Activated naive CD8-positive, alpha-beta T cell treated with anti-CD3 and anti-CD28 coated beads for 36 hours (primary cell): ENCODE results near the gene ZNF552. TPM values are rescaled to one million over a fixed set of nuclear protein-coding genes. Genes with fewer than 3 reads are reported as not detected.
"Not testable (repeated sequence)": the region's sequence is repeated elsewhere in the genome, so short reads cannot be mapped to it uniquely, and the experiment has no call there.

Experiments used
- DNase-seq: peaks from one replicate; pipeline ENCODE4 v3.0.0; 2021
- H3K27ac Mint-ChIP-seq: one replicate; pipeline ENCODE4 v1.8.0; 2022; ENCODE audit warnings: mild to moderate bottlenecking, moderate library complexity, mixed read lengths
- H3K27me3 Mint-ChIP-seq: one replicate; pipeline ENCODE4 v1.8.0; 2022; ENCODE audit warnings: mild to moderate bottlenecking, mixed read lengths
- H3K36me3 Mint-ChIP-seq: one replicate; pipeline ENCODE4 v1.8.0; 2021; ENCODE audit warnings: mild to moderate bottlenecking, mixed read lengths
- H3K4me1 Mint-ChIP-seq: one replicate; pipeline ENCODE4 v1.8.0; 2021; ENCODE audit warnings: mixed read lengths
- H3K4me3 Mint-ChIP-seq: one replicate; pipeline ENCODE4 v1.8.0; 2022; ENCODE audit warnings: mild to moderate bottlenecking, moderate library complexity, mixed read lengths
- H3K9me3 Mint-ChIP-seq: one replicate; pipeline ENCODE4 v1.8.0; 2022; ENCODE audit warnings: mixed read lengths
- total RNA-seq, 2 experiments: library from RNA; stranded (reverse); gene quantifications; one replicate each; pipeline ENCODE4 v1.2.3, GENCODE V29; 2021

ZNF552 gene
- total RNA-seq, 2 experiments from 2014 or later: 6.6 to 7.7 TPM

DNA sequence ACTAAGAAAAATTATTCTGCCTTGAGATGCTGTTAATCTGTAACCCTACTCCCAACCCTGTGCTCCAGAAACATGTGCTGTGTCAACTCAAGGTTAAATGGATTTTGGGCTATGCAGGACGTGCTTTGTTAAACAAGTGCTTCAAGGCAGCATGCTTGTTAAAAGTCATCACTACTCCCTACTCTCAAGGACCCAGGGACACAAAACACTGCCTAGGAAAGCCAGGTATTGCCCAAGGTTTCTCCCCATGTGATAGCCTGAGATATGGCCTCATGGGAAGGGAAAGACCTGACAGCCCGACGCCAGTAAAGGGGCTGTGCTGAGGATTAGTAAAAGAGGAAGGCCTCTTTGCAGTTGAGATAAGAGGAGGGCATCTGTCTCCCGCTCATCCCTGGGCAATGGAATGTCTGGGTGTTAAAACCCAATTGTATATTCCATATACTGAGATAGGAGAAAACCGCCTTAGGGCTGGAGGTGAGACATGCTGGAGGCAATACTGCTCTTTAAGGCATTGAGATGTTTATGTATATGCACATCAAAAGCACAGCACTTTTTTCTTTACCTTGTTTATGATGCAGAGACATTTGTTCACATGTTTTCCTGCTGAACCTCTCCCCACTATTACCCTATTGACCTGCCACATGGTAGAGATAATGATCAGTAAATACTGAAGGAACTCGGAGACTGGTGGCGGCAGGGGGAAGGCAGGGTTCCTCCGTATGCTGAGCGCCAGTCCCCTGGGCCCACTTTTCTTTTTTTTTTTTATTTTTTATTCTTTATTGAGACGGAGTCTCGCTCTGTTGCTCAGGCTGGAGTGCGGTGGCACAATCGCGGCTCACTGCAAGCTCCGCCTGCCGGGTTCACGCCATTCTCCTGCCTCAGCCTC lies 4.1 kb downstream of the ZNF552 start:
- not testable (repeated sequence) for H3K9me3 Mint-ChIP-seq, H3K27ac Mint-ChIP-seq, H3K4me3 Mint-ChIP-seq, DNase-seq, H3K27me3 Mint-ChIP-seq
- peaks cover 54% of the 10 kb centered on the region for H3K36me3 Mint-ChIP-seq
- H3K4me1 Mint-ChIP-seq: peaks cover 38% of the 10 kb centered on the region

DNA sequence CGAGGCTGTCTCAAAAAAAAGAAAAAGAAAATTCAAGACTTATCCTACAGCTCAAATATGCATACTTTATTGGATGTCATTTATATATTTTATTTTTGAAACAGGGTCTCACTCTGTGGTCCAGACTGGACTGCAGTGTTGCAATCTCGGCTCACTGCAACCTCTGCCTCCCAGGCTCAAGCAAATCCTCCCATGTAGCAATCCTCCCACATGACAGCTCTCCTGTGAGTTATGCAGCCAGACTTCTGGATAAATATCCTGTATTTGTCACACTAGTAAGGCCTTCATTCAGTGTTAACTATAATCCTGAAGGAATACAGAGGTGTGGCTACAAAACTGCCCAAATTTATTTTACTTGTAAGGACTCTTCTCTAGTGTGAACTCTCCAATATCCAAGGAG lies 7.2 kb downstream of the ZNF552 start:
- Mint-ChIP-seq H3K4me1 (peaks cover 41% of the 10 kb centered on the region), H3K4me3 (no peak overlapping the region), H3K9me3 (no peaks in the 10 kb centered on the region), H3K36me3 (peaks cover 59% of the 10 kb centered on the region), H3K27me3 (no peaks in the 10 kb centered on the region), H3K27ac (no peak overlapping the region)
- DNase-seq: no peak

DNA sequence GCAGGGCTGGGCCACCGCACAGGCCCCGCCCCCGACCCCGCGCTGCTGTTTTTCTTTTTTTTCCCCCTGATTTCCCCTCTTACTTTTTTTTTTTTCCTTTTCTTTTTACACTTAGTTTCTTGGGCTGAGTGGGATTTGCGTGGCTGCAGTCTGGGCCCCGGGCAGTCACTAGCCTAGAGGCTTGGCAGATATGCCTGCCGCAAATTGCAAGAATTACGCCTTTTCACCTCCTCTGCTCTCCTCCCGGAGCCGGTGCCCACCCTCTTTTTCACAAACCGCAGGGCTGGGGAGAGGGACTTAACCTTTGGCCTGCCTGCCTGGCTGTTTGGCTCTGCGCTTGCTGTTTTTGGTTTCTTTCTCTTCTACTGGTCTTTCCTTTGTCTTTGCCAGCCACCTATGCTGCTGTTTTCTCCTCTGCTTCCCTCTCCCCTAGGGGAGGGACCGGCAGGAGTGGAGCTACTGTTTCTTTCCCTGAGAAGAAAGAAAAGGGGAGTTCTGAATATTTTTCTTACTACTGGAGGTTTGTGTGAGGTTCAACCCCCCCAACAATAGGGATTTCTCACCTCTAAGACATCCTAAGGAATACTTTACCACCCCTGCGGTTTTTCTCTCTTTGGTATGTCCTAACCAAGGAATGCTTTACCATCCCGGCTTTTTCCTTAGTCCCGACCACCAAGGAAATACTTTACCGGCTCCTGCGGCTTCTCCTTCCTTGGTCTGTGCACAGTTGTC lies 11.0 kb downstream of the ZNF552 start:
- H3K36me3 Mint-ChIP-seq: peaks cover 43% of the 10 kb centered on the region
- H3K4me3 Mint-ChIP-seq: peak overlapping the region; percentile 77
- H3K9me3 Mint-ChIP-seq: no peaks in the 10 kb centered on the region
- peaks cover 42% of the 10 kb centered on the region for H3K4me1 Mint-ChIP-seq
- H3K27ac Mint-ChIP-seq: peak overlapping the region; percentile 64
- DNase-seq: peak; percentile 25
- H3K27me3 Mint-ChIP-seq: no peaks in the 10 kb centered on the region

DNA sequence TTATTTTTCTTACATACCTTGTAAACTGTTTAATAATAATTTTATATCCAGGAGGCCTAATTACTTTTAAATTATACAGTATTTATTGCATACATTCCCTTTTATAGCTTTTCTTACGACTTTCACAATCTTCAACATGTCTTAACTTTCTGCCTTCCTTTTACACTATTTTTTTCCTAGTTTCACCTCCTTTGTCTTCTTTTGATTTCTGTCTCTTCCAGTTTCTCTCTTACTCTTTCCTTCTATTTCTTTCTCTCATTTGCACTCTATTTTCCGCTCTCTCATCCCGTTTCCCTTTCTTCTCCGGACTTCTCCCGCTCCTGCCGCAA lies 11.5 kb downstream of the ZNF552 start:
- no peaks in the 10 kb centered on the region for H3K9me3 Mint-ChIP-seq
- no peaks in the 10 kb centered on the region for H3K27me3 Mint-ChIP-seq
- peak overlapping the region; percentile 64 for H3K27ac Mint-ChIP-seq

DNA sequence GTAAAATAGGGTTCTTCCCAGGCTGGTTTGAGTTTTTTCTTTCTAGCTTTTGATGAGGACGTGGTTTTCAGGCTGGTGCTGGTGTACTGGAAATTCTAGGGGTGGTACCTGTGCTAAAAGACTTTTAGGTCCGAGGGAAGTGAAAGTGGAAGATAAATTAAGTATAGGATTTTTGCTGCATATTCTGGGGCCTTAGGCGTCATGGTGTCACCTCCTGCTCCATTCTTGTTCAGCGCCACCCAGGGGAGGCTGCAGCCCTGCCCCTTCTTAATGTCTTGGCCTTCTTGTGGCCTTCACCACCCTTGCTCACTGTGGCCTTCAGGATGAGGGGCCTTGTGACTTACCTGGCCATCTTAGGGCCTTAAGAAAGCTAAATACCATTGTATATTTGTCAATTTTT lies 12.4 kb downstream of the ZNF552 start:
- Mint-ChIP-seq H3K36me3 (peaks cover 34% of the 10 kb centered on the region), H3K27me3 (no peaks in the 10 kb centered on the region), H3K4me1 (peaks cover 35% of the 10 kb centered on the region), H3K4me3 (no peak overlapping the region), H3K27ac (peak overlapping the region; percentile 9), H3K9me3 (no peaks in the 10 kb centered on the region)
- DNase-seq: no peak

More for the DNA sequence above, 11.5 kb downstream of the ZNF552 start:
- Mint-ChIP-seq H3K4me1 (peaks cover 38% of the 10 kb centered on the region), H3K36me3 (peaks cover 39% of the 10 kb centered on the region), H3K4me3 (peak overlapping the region; percentile 77)
- DNase-seq: no peak

DNA sequence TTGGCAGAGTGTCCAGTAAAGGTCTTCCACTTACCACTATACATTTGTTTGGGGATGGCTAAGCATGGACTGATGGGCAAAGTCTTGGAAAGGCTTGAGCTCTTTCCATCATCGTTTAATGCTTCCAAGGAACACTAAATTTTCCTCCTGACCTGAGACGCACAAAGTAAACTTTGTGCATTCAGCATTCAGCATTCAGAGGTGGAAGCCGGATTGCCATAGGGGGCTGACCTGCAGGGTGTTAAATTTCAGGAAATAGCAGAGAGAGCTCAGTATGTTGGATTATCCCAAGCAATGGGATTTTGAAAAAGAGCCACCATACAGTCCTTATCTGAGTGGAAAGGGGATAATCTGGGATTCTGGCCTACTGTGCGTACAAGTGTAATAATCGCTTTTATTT lies 14.0 kb downstream of the ZNF552 start:
- DNase-seq: no peak
- H3K4me1 Mint-ChIP-seq: peaks cover 30% of the 10 kb centered on the region
- H3K9me3 Mint-ChIP-seq: no peaks in the 10 kb centered on the region
- H3K4me3 Mint-ChIP-seq: no peak overlapping the region
- peaks cover 36% of the 10 kb centered on the region for H3K36me3 Mint-ChIP-seq
- no peak overlapping the region for H3K27ac Mint-ChIP-seq
- no peaks in the 10 kb centered on the region for H3K27me3 Mint-ChIP-seq

DNA sequence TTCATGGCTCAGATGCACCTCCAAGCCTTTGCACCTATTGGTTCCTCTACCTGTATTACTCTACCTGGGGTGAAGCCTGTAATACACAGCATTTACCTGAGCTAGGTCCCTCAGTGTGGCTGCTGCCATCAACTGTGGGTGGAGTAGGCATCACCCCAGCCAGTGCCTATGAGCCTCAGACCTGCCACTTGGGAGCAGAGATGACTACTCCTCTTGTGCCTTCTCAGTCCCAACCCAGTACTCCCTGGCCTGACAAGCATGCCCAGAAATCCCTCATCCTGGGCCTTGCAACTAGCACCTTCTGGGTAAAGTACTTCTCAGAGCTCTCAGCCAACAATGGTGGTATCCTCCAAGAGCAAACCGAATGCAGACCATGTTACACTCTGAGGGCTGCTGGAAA lies 18.1 kb downstream of the ZNF552 start:
- H3K4me1 Mint-ChIP-seq, H3K9me3 Mint-ChIP-seq, H3K4me3 Mint-ChIP-seq, DNase-seq, H3K27ac Mint-ChIP-seq, H3K27me3 Mint-ChIP-seq: not testable (repeated sequence)
- H3K36me3 Mint-ChIP-seq: peaks cover 47% of the 10 kb centered on the region

DNA sequence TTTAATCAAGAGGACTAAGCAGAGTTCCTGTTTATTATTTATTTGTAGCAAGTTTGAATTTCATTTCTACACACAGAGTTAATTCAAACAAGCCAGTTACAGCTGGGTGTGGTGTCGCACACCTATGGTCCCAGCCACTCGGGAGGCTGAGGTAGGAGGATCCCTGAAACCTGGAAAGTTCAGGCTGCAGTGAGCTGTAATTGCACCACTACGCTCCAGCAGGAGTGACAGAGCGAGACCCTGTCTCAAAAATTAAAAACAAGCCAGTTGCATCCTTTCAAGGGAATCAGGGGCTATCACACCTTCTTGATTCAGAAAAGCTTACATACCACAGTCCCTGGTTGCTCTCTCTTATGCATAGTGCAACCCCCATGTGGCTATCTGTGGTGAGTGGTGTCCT lies 25.4 kb downstream of the ZNF552 start:
- no peak for DNase-seq
- no peak overlapping the region for H3K4me3 Mint-ChIP-seq
- H3K27ac Mint-ChIP-seq: no peak overlapping the region
- H3K9me3 Mint-ChIP-seq: peaks cover 40% of the 10 kb centered on the region
- peaks cover 81% of the 10 kb centered on the region for H3K36me3 Mint-ChIP-seq
- H3K4me1 Mint-ChIP-seq: peaks cover 7% of the 10 kb centered on the region
- no peaks in the 10 kb centered on the region for H3K27me3 Mint-ChIP-seq

DNA sequence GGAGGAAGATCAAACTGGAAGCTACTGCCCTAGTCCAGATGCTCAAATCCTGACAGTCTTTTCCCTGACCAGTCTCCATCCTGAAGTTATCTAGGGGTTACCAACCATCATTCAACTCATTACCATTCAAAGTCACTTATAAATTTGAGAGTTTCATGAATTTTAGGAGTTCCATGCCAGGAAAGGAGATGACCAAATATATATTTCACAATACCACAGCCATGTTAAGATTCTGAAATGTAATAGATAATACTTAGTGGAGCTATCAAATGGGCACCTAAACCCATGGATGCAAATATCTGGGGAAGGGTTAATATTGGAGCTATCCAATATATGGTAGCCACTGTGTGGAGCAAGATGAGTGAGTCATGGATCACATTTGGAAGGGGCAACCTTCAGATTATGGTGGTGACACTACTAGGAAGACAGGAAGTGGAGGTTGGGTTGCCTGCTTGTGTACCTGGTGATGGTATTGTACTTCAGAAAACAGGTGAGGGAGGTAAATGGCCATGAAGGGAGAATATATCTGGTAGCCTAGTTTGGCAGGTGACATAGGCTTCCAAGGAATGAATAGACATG lies 26.5 kb downstream of the ZNF552 start:
- Mint-ChIP-seq H3K9me3 (peaks cover 40% of the 10 kb centered on the region), H3K27ac (no peak overlapping the region)
- no peak for DNase-seq

DNA sequence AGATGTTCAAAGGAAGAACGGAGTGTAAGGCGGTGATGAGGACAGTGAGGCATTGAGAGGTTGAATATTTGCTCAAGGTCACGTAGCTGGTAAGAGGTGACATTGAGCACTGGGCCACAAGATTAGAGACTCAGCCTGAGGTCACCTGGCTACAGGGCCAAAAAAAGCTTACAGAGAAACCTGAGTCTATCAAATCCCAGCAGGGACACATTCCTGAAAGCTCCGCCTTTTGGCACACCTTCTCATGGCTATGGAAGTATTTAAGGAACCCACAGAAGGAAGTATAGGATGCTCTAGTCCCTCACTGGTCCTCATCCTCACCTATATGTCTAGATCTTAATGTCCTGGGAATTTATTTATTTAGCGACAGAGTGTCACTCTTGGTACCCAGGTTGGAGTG lies 27.8 kb downstream of the ZNF552 start:
- Mint-ChIP-seq H3K4me3 (no peak overlapping the region), H3K9me3 (peaks cover 45% of the 10 kb centered on the region)

More for the DNA sequence above, 26.5 kb downstream of the ZNF552 start:
- Mint-ChIP-seq H3K36me3 (peaks cover 75% of the 10 kb centered on the region), H3K27me3 (no peaks in the 10 kb centered on the region), H3K4me3 (no peak overlapping the region), H3K4me1 (peaks cover 7% of the 10 kb centered on the region)

DNA sequence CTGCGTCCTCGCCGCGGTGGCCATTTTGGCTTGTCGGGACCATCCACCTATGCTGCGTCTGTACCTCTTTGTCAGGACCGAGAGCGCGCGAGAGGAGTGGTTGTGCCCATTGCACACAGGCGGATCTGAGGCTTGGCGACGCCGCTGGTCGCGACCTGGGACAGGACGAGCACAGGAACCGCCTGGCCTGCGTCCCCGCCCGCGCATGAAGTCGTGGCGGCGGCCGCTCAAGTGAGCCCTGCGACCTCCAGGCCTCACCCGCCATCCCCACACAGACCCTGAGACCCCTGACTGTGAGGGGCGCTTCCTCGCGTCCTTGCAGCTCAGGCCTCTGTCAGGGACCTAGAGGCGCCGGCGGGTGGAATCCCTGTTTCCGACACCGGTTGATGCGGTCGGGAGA lies 28.4 kb downstream of the ZNF552 start:
- Mint-ChIP-seq H3K4me1 (peaks cover 7% of the 10 kb centered on the region), H3K36me3 (peaks cover 77% of the 10 kb centered on the region), H3K27me3 (no peaks in the 10 kb centered on the region), H3K9me3 (peaks cover 46% of the 10 kb centered on the region), H3K4me3 (no peak overlapping the region), H3K27ac (no peak overlapping the region)
- DNase-seq: no peak

More for the DNA sequence above, 27.8 kb downstream of the ZNF552 start:
- Mint-ChIP-seq H3K36me3 (peaks cover 77% of the 10 kb centered on the region), H3K4me1 (peaks cover 7% of the 10 kb centered on the region), H3K27ac (no peak overlapping the region), H3K27me3 (no peaks in the 10 kb centered on the region)
- DNase-seq: no peak

DNA sequence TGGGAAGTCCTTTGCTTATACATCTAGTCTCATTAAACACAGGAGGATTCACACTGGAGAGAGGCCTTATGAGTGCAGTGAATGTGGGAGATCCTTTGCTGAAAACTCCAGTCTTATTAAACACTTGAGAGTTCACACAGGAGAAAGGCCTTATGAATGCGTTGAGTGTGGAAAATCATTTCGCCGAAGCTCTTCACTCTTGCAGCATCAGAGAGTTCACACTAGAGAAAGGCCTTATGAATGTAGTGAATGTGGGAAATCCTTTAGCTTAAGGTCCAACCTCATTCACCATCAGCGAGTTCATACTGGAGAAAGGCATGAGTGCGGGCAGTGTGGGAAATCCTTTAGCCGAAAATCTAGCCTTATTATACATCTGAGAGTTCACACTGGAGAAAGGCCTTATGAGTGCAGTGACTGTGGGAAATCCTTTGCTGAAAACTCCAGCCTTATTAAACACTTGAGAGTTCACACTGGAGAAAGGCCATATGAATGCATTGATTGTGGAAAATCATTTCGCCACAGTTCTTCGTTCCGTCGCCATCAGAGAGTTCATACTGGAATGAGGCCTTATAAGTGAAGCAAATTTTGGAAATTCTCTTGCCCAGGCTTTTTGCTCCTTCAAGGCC lies 35.4 kb downstream of the ZNF552 start:
- Mint-ChIP-seq H3K27ac (no peak overlapping the region), H3K36me3 (peaks cover 85% of the 10 kb centered on the region), H3K4me1 (peaks cover 6% of the 10 kb centered on the region), H3K4me3 (no peak overlapping the region), H3K27me3 (no peaks in the 10 kb centered on the region), H3K9me3 (peaks cover 59% of the 10 kb centered on the region)
- no peak for DNase-seq

DNA sequence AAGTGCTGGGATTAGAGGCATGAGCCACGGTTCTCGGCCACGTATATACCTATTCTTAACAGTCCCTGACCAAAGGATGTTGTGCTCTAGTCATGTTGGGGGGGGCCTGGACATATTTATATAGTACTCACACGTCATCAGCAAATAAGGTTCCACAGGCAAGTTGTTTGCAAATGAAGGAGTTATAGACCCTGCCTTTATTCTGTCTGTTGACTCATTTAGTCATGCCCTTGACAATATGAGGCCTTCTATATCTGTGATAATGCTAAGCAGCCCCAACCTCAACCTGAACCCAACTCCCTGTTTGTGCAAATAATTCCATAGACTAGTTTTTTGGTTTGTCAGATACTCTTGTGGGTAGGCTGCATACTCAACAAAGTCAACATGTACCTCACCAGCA lies 36.4 kb downstream of the ZNF552 start:
- H3K9me3 Mint-ChIP-seq: peaks cover 64% of the 10 kb centered on the region
- no peaks in the 10 kb centered on the region for H3K27me3 Mint-ChIP-seq
- H3K4me3 Mint-ChIP-seq: no peak overlapping the region
- peaks cover 11% of the 10 kb centered on the region for H3K4me1 Mint-ChIP-seq
- no peak overlapping the region for H3K27ac Mint-ChIP-seq
- no peak for DNase-seq
- H3K36me3 Mint-ChIP-seq: peaks cover 91% of the 10 kb centered on the region

DNA sequence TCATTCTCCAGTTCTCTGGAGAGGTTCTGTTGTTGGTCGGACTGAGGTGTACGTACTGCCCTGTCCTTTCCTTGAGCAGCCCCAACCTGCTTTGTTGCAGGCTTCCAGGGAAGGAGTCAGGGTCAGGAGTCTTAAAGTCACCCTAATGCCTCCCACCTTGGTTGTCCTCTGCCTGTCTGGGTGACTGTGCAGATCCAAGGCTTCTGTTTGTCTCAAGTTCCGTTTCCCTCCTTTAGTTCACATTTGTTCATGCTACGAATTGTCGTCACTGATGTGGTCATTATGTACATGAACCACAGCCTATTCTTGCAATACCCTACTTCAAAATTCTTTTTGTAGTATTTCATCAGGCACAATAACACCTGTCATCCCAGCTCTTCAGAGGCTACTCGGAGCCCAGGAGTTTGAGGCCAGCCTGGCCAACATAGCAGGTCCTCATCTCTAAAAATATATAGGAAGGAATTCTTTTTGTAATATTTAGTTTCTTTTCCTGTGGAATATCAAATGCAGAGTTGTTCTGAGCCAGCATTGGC lies 37.9 kb downstream of the ZNF552 start:
- no peaks in the 10 kb centered on the region for H3K27me3 Mint-ChIP-seq
- H3K27ac Mint-ChIP-seq: no peak overlapping the region
- no peak overlapping the region for H3K4me3 Mint-ChIP-seq
- peaks cover 19% of the 10 kb centered on the region for H3K4me1 Mint-ChIP-seq
- H3K36me3 Mint-ChIP-seq: peaks cover 98% of the 10 kb centered on the region
- H3K9me3 Mint-ChIP-seq: peaks cover 68% of the 10 kb centered on the region
- DNase-seq: no peak

DNA sequence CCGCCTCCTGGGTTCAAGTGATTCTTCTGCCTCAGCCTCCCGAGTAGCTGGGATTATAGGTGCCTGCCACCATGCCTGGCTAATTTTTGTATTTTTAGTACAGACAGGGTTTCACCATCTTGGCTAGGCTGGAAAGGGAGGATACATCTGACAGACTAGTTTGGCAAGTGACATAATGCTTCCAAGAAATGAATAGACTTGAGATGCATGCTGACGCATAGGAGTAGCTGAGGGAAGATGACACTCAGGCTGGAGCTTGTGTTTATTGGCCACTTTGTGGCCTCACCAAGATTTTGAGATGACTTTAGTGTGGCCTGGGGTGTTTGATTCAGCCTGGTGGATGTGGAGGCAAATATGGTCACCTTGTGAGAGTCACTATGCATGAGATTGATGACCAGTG lies 41.2 kb downstream of the ZNF552 start:
- H3K9me3 Mint-ChIP-seq: peaks cover 49% of the 10 kb centered on the region
- peak overlapping the region; percentile 71 for H3K27ac Mint-ChIP-seq
- peak overlapping the region; percentile 14 for H3K4me3 Mint-ChIP-seq
- DNase-seq: no peak
- H3K4me1 Mint-ChIP-seq: peaks cover 32% of the 10 kb centered on the region
- H3K27me3 Mint-ChIP-seq: no peaks in the 10 kb centered on the region
- peaks cover 93% of the 10 kb centered on the region for H3K36me3 Mint-ChIP-seq
